GM12801 (cell line): Measurements from ENCODE around the gene FRMPD1.

Source experiments
- CTCF ChIP-seq: IDR thresholded peaks from one replicate; pipeline ENCODE4 v1.5.1; 2011; ENCODE audit warnings: control low read depth; ENCODE audit not compliant: insufficient read length; ENCODE audit errors: extremely low read depth

The FRMPD1 gene

GRCh38 chr9:37790096-37790495, 139.3 kb downstream of the FRMPD1 start:
- no peak for TF ChIP-seq CTCF

GRCh38 chr9:37792122-37792521, 141.4 kb downstream of the FRMPD1 start:
- TF ChIP-seq CTCF: no peak

- no peak for TF ChIP-seq CTCF
These were observed 145.5 kb downstream of the FRMPD1 start for GRCh38 chr9:37796232-37796631.
